CD4-positive, alpha-beta memory T cell (primary cell): ENCODE results near the gene GRIN1. TPM values are rescaled to one million over a fixed set of nuclear protein-coding genes. Genes with fewer than 3 reads are reported as not detected.

ENCODE experiments used
- CTCF ChIA-PET: fragments of 350-600 bp; sonication (Branson Sonifier 250); formaldehyde crosslinking; loops from one replicate; lab custom pipeline; 2021; ENCODE audit warnings: inconsistent platforms; ENCODE audit not compliant: partially characterized antibody; lab: Charles Lee
- POLR2A ChIA-PET: fragments of 350-600 bp; sonication (Branson Sonifier 250); formaldehyde crosslinking; loops from one replicate; lab custom pipeline; 2021; ENCODE audit not compliant: partially characterized antibody; lab: Charles Lee
- DNase-seq, 5 donors: peaks; one replicate each; pipeline versions ENCODE4 v3.0.0 to v3.0.0-alpha.2; 2020 to 2022; ENCODE audit warnings: mixed read lengths in 1 of 5
- H3K27ac ChIP-seq: one replicate; pipeline ENCODE4 v1.7.0; 2013; ENCODE audit warnings: low read depth, low read length
- H3K27me3 ChIP-seq: 2 replicates; pipeline ENCODE4 v1.7.0; 2013; ENCODE audit warnings: mild to moderate bottlenecking, low read length, moderate library complexity; ENCODE audit not compliant: insufficient read depth
- H3K36me3 ChIP-seq: 2 replicates; pipeline ENCODE4 v1.7.0; 2013; ENCODE audit warnings: mild to moderate bottlenecking, low read length, moderate library complexity; ENCODE audit not compliant: insufficient read depth
- H3K4me1 ChIP-seq: 2 replicates; pipeline ENCODE4 v1.7.0; 2013; ENCODE audit warnings: mild to moderate bottlenecking, low read length, moderate library complexity; ENCODE audit not compliant: insufficient read depth
- H3K4me3 ChIP-seq, 2 donors: one replicate each; pipeline ENCODE4 v1.7.0; 2013; ENCODE audit warnings: low read length in 2 of 2, mild to moderate bottlenecking in 1 of 2
- H3K9me3 ChIP-seq, 2 donors: one replicate each; pipeline ENCODE4 v1.7.0; 2013; ENCODE audit warnings: low read length in 2 of 2, control low read depth in 1 of 2; ENCODE audit not compliant: control insufficient read depth in 1 of 2
- H3K27ac Mint-ChIP-seq, 7 donors: one replicate each; pipeline ENCODE4 v1.8.0; 2020 to 2021; ENCODE audit warnings: mixed read lengths in 7 of 7, mild to moderate bottlenecking in 6 of 7, inconsistent platforms in 3 of 7, moderate library complexity in 3 of 7
- H3K27me3 Mint-ChIP-seq, 2 donors: one replicate each; pipeline ENCODE4 v1.8.0; 2020 to 2021; ENCODE audit warnings: mixed read lengths in 2 of 2
- H3K36me3 Mint-ChIP-seq, 2 donors: one replicate each; pipeline ENCODE4 v1.8.0; 2020 to 2021; ENCODE audit warnings: mixed read lengths in 2 of 2, inconsistent platforms in 1 of 2, mild to moderate bottlenecking in 1 of 2
- H3K4me1 Mint-ChIP-seq, 4 donors: one replicate each; pipeline ENCODE4 v1.8.0; 2020 to 2021; ENCODE audit warnings: mixed read lengths in 4 of 4, mild to moderate bottlenecking in 1 of 4
- H3K4me3 Mint-ChIP-seq, 8 donors: one replicate each; pipeline ENCODE4 v1.8.0; 2020 to 2021; ENCODE audit warnings: mixed read lengths in 8 of 8, mild to moderate bottlenecking in 7 of 8, moderate library complexity in 6 of 8, inconsistent platforms in 3 of 8
- H3K9me3 Mint-ChIP-seq, 8 donors: one replicate each; pipeline ENCODE4 v1.8.0; 2020 to 2021; ENCODE audit warnings: mixed read lengths in 8 of 8, mild to moderate bottlenecking in 5 of 8, inconsistent platforms in 3 of 8, moderate library complexity in 1 of 8
- intact Hi-C: fragments of 100-400 bp; cut with micrococcal nuclease; formaldehyde crosslinking; loops from one replicate; pipeline ENCODE4 v1.15.1; 2023
- polyA plus RNA-seq, 2 donors: library from polyadenylated mRNA; unstranded; fragments of 300-500 nt; fragmentation: Illumina TruSeq; gene quantifications; one replicate each; pipeline ENCODE4 v1.2.3, GENCODE V29; 2021
- total RNA-seq, 2 experiments: library from RNA; stranded (reverse); gene quantifications; one replicate each; pipeline ENCODE4 v1.2.3, GENCODE V29; 2021

The GRIN1 gene
- total and polyA plus RNA-seq, 4 experiments from 2014 or later, result not detected

- Histone ChIP-seq H3K4me1 (peaks cover 7% of the 10 kb centered on the region), H3K27ac (no peak overlapping the region), H3K27me3 (no peaks in the 10 kb centered on the region), H3K4me3 (no peak overlapping the region), H3K9me3 (no peaks in the 10 kb centered on the region), H3K36me3 (peaks cover 36% of the 10 kb centered on the region)
- intact Hi-C loops, result no loop called here
- no peaks in the 10 kb centered on the region for H3K27me3 Mint-ChIP-seq
- H3K4me3 Mint-ChIP-seq, result no peak overlapping the region
- DNase-seq, result no peak
- H3K36me3 Mint-ChIP-seq, result peaks cover 3 to 23% of the 10 kb centered on the region in 2 donors
- CTCF ChIA-PET, result interaction anchor here (1.0 to 1.3 kb wide), 2 partner anchors 13 to 128 kb away, joined by 3 to 5 read pairs; no protein-coding TSS in a partner anchor
- no peak overlapping the region for H3K27ac Mint-ChIP-seq
- POLR2A ChIA-PET, result interaction anchor here (2.0 to 2.9 kb wide), 2 partner anchors 13 to 21 kb away, joined by 9 to 11 read pairs; partner anchors contain the start of gene MAN1B1
- peaks cover 0 to 9% (median 2%) of the 10 kb centered on the region in 4 donors for H3K4me1 Mint-ChIP-seq
- H3K9me3 Mint-ChIP-seq, result no peaks in the 10 kb centered on the region
Measured at GRCh38 chr9:137108608-137109249, 30.2 kb upstream of the GRIN1 start.

DNA sequence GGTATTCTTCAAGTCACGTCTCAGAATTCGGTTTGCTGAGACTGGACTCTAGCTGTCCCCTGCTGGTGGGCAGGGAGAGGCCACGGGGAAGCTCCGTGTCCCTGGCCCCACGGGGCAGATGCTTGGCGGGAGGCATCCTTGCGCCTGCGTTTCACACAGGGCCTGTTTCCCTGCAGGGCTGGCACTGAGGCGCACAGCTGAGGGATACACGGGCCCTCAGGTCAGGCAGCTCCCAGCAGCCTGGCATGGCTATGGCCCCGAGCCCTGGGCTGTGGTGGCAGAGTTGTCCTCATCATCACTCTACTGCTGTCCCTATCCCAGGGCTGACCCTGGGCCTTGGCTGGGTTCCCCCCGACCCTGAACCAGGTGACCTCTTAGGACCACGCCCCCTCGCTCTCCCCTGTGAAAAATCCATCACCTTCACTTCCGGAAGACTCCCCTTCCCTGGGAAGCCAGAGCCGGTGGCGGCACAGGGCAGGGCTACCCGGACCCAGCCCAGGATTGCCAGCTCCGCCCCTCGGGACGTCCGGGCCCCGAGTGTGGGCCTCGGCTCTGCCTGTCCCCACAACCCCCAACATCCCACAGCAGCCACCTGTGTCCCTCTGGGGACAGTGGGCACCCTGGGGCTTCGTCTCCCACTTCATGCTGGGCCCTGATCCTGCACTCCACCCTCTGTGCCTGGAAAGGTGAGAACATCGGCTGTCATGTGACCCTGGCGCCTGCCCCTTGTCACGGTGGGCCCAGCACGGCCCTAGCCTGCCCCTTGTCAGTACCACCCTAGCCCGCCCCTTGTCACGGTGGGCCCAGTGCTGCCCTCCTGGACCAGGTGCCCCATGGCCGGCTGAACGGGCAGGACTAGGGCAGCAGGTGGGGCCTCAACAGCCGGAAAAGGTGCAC lies 29.5 kb upstream of the GRIN1 start:
- POLR2A ChIA-PET, result interaction anchor here (2.0 to 2.9 kb wide), 2 partner anchors 14 to 22 kb away, joined by 9 to 11 read pairs; partner anchors contain the start of gene MAN1B1
- peaks cover 0 to 9% (median 2%) of the 10 kb centered on the region in 4 donors for H3K4me1 Mint-ChIP-seq
- no peak overlapping the region for H3K27ac Mint-ChIP-seq
- Histone ChIP-seq H3K27ac (no peak overlapping the region), H3K4me3 (no peak overlapping the region), H3K27me3 (no peaks in the 10 kb centered on the region), H3K9me3 (no peaks in the 10 kb centered on the region), H3K36me3 (peaks cover 31% of the 10 kb centered on the region), H3K4me1 (peaks cover 7% of the 10 kb centered on the region)
- DNase-seq, result no peak
- no peak overlapping the region for H3K4me3 Mint-ChIP-seq
- no peaks in the 10 kb centered on the region for H3K27me3 Mint-ChIP-seq
- CTCF ChIA-PET, result interaction anchor here (1.3 kb wide), 1 partner anchor 127 kb away, joined by 3 read pairs; no protein-coding TSS in a partner anchor
- H3K9me3 Mint-ChIP-seq, result no peaks in the 10 kb centered on the region
- intact Hi-C loops, result no loop called here
- H3K36me3 Mint-ChIP-seq, result peaks cover 3 to 23% of the 10 kb centered on the region in 2 donors

DNA sequence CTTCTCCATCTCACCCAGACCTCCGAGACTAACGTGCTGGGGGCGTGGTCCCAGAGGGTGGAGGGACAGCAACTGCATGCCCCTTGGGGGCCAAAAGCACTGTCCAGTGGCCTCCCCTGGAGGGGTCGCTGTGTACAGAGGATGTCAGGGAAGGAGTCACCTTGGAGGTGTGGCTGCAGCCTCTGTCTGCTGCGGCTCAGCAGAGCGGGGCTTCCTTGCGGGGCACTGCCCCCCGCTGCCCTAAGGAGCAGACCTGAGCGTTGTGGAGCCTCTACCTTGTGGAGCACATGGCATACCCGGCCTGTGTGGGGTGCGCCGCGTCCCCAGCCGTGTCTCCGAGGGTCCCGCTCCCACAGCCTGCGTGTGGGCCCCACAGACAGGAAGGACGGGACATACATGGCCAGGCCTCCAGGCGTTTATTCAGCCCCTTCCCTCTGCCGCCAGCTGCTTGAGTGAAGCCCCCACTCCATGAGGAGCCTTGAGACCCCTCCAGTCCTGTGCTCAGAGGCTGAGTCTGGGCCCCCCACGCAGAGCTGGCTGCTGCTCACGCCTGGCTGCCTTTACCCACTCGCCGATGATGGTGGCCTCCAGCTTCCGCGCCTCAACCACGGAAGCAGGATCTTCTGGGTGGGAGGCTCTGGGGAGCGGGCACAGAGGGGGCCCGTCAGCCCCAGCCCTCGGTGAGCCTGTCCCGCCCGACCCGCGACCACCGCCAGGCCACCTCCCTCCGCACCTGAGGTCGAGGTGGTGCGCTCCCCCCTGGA lies 28.6 kb upstream of the GRIN1 start:
- CTCF ChIA-PET, result interaction anchor here (1.3 kb wide), 1 partner anchor 126 kb away, joined by 3 read pairs; no protein-coding TSS in a partner anchor
- peaks cover 13% of the 10 kb centered on the region for H3K4me1 ChIP-seq
- H3K4me3 ChIP-seq, result no peak overlapping the region
- no peaks in the 10 kb centered on the region for H3K9me3 Mint-ChIP-seq
- H3K4me3 Mint-ChIP-seq, result peak overlapping the region in 2 of 8 donors; percentile 31 to 57
- peaks cover 0 to 20% of the 10 kb centered on the region in 2 donors for H3K36me3 Mint-ChIP-seq
- H3K27ac ChIP-seq, result no peak overlapping the region
- no peaks in the 10 kb centered on the region for H3K9me3 ChIP-seq
- intact Hi-C loops, result no loop called here
- peaks cover 0 to 9% (median 2%) of the 10 kb centered on the region in 4 donors for H3K4me1 Mint-ChIP-seq
- no peaks in the 10 kb centered on the region for H3K27me3 Mint-ChIP-seq
- POLR2A ChIA-PET, result interaction anchor here (2.9 kb wide), 1 partner anchor 23 kb away, joined by 11 read pairs; the partner anchor contains the start of gene MAN1B1
- H3K27ac Mint-ChIP-seq, result peak overlapping the region in 1 of 7 donors; percentile 68
- DNase-seq, result no peak
- no peaks in the 10 kb centered on the region for H3K27me3 ChIP-seq
- peaks cover 26% of the 10 kb centered on the region for H3K36me3 ChIP-seq

GRCh38 chr9:137110911-137111787 lies 27.8 kb upstream of the GRIN1 start:
- Mint-ChIP-seq H3K27ac (peak overlapping the region in 3 of 7 donors; percentile 29 to 61 (median 30)), H3K27me3 (no peaks in the 10 kb centered on the region), H3K36me3 (peaks cover 0 to 15% of the 10 kb centered on the region in 2 donors), H3K4me1 (peaks cover 0 to 9% (median 2%) of the 10 kb centered on the region in 4 donors), H3K4me3 (peak overlapping the region in 2 of 8 donors; percentile 47 to 57), H3K9me3 (no peaks in the 10 kb centered on the region)
- Histone ChIP-seq H3K36me3 (peaks cover 20% of the 10 kb centered on the region), H3K4me3 (no peak overlapping the region), H3K4me1 (peaks cover 16% of the 10 kb centered on the region), H3K9me3 (no peaks in the 10 kb centered on the region), H3K27ac (no peak overlapping the region), H3K27me3 (no peaks in the 10 kb centered on the region)
- POLR2A ChIA-PET, result interaction anchor here (1.3 kb wide), 1 partner anchor 105 kb away, joined by 3 read pairs; no protein-coding TSS in a partner anchor
- intact Hi-C loops, result no loop called here
- CTCF ChIA-PET, result interaction anchor here (2.6 kb wide), 1 partner anchor 116 kb away, joined by 6 read pairs; the partner anchor contains the start of gene RNF224
- no peak for DNase-seq

DNA sequence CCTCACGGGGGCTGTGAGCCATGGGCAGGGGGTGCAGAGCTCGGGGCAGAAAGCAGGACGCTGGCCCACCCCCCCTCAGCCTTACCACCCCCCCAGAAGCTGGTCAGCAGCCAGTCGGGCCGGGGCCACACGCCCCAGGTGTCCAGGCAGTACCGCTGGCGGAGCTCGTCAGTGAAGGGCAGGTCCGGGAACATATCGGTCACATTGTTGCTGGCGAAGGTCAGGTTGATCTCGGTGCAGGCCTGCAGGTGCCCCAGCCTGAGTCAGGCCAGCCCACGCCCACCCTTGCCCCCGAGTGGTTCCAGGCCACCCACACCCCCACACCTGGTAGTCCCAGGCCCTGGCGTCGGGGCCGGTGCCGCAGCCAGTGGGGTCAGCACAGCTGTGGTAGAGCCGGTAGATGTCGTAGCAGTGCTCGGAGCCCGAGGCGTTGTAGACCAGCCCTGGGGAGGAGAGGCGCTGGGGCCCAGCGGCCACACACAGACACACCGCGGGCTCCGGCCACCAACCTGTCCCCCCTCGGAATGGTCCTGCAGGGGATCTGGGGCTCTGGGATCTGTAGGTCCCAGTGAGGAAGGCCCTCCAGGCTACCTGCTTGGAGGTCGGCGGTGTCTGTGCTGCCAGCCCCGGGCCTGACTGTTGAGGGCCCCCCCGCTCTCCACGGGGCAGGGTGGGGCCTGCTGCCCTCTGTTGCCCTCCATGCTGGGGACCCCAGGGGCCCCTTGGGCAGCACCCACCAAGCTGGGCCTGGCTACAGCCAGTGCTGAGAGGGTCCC lies 27.0 kb upstream of the GRIN1 start:
- no peaks in the 10 kb centered on the region for H3K9me3 Mint-ChIP-seq
- H3K27me3 Mint-ChIP-seq, result no peaks in the 10 kb centered on the region
- peaks cover 0 to 15% of the 10 kb centered on the region in 2 donors for H3K36me3 Mint-ChIP-seq
- Histone ChIP-seq H3K4me1 (peaks cover 16% of the 10 kb centered on the region), H3K27me3 (no peaks in the 10 kb centered on the region), H3K36me3 (peaks cover 16% of the 10 kb centered on the region), H3K9me3 (no peaks in the 10 kb centered on the region), H3K27ac (no peak overlapping the region), H3K4me3 (no peak overlapping the region)
- DNase-seq, result no peak
- POLR2A ChIA-PET, result interaction anchor here (1.3 to 3.6 kb wide), 4 partner anchors 16 to 105 kb away, joined by 3 to 36 read pairs (median 16); partner anchors contain the start of gene MAN1B1
- no peak overlapping the region for H3K4me3 Mint-ChIP-seq
- CTCF ChIA-PET, result interaction anchor here (2.4 to 2.6 kb wide), 2 partner anchors 16 to 115 kb away, joined by 6 to 13 read pairs; partner anchors contain the start of gene RNF224
- H3K27ac Mint-ChIP-seq, result peak overlapping the region in 3 of 7 donors; percentile 29 to 61 (median 30)
- intact Hi-C loops, result no loop called here
- H3K4me1 Mint-ChIP-seq, result peaks cover 0 to 9% (median 2%) of the 10 kb centered on the region in 4 donors
